ENCODE data around the gene MCF2L.

The MCF2L gene, protein sequence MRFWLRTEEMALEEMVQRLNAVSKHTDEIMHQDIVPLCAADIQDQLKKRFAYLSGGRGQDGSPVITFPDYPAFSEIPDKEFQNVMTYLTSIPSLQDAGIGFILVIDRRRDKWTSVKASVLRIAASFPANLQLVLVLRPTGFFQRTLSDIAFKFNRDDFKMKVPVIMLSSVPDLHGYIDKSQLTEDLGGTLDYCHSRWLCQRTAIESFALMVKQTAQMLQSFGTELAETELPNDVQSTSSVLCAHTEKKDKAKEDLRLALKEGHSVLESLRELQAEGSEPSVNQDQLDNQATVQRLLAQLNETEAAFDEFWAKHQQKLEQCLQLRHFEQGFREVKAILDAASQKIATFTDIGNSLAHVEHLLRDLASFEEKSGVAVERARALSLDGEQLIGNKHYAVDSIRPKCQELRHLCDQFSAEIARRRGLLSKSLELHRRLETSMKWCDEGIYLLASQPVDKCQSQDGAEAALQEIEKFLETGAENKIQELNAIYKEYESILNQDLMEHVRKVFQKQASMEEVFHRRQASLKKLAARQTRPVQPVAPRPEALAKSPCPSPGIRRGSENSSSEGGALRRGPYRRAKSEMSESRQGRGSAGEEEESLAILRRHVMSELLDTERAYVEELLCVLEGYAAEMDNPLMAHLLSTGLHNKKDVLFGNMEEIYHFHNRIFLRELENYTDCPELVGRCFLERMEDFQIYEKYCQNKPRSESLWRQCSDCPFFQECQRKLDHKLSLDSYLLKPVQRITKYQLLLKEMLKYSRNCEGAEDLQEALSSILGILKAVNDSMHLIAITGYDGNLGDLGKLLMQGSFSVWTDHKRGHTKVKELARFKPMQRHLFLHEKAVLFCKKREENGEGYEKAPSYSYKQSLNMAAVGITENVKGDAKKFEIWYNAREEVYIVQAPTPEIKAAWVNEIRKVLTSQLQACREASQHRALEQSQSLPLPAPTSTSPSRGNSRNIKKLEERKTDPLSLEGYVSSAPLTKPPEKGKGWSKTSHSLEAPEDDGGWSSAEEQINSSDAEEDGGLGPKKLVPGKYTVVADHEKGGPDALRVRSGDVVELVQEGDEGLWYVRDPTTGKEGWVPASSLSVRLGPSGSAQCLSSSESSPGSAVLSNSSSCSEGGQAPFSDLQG

DNA sequence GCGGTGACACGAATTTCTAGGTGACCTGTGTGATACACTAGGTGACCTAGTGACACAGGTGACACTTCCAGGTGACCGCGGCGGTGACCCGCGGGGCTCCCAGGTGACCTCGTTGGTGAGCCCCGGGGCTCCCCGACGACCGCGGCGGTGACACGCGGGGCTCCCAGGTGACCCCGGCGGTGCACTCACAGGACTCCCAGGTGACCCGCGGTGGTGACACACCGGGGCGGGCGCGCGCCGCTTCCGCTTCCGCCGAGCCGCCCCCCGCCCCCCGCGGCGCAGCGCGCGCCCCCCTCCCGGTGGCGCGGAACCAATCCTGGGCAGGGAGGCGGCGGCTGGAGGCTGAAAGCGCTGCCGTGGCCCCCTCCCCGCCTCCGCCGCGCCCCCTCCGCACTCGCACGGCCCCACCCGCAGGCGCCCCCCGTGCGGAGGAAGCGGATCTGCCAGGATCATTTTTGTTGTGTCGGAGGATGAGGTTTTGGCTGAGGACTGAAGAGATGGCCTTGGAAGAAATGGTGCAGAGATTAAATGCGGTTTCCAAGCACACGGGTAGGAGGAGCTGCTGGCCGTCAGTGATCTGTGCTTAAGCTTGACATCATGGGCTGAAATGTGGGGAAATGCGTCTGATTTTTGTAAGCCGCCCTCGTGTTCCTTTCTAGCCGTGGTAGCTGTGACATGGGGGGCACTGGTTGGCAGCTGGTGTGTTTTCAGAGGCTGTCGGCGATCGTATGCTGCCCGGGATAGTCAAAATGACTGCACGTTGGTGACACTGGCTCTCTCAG lies at the start of gene MCF2L:
TSS of gene MCF2L (plus strand) at position 305 of the 782 bp plus-strand sequence. CDS start at position 471, 166 bp downstream.
- peak in 25 of 58 donors; percentile 24 to 75 (median 52) for DNase-seq

DNA sequence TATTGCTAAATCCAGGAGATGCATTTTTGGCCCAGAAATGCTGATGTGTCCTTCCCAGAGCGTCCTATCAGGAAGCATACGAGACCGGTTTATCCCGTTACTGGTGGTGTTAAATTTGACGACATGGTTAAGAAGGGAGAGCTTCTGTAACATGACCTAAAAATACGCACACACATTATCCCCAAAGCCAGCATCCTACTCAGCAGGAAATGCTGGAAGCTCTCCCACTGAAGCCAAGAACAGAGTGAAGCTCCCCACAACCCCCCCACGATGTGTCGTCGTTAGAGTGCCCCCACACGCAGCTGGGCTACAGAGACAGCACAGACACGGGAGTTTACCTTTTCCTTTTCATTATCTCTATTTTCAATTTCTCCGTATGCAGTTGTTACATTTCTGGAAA lies 45.1 kb upstream of the MCF2L start:
- no peak for DNase-seq

DNA sequence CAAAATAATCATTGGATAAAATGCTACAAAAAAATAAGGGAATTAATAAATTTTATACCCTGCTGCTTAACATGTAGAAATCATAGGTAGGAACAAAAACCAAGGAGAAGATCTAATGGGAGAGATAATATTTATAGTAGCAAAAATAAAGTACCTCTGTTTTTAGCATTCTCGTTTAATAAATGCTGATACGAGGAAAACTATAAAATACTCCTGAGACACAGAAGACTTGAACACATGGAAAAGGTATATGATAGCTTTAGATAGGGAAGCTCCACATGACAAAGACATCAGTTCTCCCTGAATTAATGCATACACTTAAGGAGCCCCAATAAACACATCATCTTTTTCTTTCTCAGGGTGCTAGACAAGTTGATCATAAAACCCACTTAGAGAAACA lies 44.6 kb upstream of the MCF2L start:
- DNase-seq, result no peak

DNA sequence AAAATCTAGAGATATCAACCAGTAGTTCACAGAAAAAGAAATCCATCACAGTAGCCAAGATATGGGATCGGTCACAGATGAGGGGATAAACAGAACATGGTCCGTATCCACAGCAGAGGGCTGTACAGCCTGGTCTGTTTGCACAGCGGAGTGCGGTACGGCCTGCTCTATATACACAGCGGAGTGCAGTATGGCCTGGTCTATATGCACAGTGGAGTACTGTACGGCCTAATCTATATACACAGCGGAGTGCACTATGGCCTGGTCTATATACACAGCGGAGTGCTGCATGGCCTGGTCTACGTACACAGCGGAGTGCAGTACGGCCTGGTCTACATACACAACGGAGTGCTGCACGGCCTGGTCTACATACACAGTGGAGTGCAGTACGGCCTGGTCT lies 43.0 kb upstream of the MCF2L start:
- no peak for DNase-seq

DNA sequence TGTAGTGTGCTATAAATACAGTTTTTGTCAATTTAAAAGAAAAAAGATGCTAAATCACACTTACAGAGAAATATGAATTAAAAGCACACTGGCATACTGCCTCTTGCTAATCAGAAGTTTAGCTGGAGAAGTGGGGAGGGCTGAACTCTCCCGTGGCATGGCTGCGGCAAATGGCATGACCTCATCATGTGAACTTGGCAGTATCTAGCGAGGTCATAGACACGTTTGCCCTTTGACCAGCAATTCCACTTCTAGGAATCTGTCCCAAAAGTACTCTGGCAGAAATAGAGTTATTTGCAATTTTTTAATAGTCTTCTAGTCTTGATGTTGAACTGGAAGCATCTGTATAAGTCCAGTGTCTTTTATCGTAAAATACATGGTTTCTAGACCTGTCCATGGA lies 42.0 kb upstream of the MCF2L start:
- DNase-seq, result no peak

DNA sequence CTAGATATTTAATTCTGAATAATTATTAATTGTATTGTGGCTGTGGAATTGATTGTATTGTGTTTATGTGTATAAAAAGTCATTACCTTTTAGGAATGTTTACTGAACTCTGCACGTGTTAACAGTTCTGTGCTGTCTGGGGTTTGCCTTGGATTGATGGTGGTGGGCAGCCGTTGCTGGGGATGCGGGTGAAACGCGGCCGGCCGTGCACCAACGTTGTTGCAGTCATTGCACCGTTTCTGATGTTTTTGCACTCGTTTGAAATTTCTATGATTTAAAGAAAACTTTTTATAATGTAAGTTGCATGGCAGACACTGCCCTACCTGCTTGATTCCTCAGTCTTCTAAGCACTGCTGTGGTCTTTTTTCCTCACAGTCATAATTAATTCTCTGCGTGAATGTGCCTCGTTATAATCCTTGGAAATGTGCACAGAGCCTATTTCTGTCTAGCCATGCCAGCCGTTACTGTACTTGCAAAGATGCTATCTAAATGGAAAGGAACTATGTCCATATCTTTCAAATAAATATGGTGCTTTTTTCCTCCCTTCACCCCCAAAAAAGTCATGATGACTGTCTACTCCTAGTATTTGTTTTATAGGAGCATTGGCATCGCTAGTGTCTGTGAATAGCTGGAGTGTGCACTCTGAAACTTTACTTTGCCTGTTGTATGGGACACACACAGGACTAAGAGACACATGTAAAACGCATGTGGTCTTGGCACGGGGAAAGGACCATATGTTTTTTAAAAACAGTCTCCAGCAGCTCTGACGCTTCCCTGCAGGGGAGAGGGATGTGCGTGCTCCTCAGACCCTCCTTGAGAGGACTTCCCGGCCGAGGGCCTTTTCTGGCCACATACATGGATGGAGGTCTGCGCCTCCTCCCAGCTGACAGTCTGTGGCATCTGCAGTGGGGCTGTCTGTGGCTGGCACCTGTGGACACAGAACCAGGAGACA lies 40.7 kb upstream of the MCF2L start:
- DNase-seq, result no peak

DNA sequence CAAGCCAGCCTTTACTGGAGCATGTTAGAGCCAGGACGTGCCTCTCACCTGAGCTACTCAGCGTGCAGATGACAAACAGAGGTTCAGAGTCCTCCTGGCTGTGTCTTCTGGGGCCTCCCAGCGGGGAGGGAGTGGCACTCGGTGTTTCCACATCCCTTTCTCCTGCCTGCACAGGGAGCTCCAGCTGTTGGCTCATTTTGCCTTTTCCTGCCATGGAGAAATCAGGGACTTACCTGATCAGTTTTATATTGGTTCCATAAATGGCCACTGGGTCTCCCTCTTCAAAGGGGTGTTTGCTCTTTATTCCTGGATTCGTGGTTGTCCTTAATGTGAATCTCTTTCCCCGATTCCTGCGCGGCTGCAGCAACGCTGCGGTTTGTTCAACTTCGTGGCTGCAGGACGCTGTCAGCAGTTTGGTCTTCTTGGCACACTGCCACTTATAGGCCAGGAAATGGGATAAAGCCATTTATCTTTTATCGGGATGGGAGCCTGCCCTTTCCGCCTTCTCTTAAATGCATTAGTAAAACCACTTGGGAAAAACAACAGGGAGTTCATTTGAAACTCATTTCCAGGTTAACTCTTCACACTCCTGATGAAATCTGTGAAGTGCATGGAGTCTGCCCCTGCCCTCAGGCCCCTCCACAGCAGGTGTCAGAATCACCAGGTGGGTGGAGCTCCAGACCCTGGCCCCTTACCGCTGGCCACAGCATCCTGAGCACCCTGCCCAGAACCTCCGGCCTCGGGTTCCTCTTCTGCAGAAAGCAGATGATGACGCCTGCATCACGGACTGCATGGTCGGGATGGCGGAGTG lies 39.8 kb upstream of the MCF2L start:
- no peak for DNase-seq

DNA sequence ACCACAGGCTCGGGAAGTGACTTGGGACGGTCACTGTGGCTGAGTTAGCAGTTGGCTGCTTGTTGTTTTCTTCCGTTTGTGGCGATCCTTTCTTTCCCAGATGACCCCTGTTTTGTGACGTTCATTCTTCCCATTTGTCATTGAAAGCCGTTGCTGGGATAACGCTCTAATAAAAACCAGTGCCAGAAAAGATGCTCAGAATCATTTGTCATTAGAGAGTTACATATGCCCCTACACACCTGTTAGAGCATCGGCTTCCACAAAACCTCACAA lies 39.3 kb upstream of the MCF2L start:
- no peak for DNase-seq

DNA sequence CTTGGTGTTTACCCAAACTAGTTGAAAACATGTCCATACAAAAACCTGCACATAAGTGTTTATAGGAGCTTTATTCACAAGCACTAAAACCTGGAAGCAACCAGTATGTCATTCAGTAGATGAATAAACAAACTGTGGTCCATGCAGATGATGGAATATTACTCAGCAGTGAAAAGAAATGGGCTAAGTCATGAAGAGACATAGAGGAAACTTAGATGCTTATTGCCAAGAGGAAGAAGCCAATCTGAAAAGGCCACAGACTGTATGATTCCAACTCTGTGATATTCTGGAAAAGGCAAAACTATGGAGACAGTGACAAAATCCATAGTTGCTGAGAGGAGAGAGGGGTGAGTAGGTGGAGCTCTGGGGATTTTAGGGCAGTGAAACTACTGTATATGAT lies 38.8 kb upstream of the MCF2L start:
- no peak for DNase-seq

DNA sequence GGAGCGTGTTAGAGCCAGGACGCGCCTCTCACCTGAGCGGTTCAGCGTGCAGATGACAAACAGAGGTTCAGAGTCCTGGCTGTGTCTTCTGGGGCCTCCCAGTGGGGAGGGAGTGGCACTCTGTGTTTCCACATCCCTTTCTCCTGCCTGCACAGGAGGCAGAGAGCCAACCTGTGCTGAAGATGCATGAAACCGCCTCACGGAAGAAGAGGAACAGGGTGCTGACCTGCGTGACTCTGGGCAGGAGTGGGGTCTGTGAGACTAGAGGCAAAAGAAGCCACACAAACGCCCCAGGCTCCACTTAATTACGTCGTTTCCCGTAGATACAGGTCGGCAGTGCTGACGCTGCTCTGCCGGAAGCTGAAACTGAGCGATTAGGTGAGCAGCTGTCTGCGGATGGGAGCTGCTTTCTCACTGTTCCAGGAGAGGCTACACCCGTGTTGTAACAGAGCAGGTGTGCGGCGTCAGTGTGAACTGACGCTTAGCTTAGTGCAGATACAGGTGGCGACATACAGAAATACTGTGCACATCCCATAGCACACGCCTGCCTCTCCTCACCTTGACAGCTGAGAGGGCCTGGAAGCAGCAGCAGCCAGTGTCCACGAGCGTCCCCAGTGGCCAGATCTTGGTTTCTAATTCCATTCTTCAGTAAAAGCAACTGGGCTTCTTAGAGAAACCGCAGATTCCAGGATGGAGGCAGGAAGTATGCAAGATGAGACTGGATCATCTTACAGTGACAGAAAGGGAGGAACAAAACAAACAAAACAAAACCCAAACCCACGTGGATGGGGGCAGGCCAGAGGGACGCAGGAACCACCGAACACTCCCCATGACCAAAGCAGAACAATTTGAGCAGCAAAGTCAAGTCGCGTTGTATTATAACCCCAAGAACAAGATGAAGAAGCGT lies 37.7 kb upstream of the MCF2L start:
- peak in 6 of 58 donors; percentile 24 to 53 (median 42) for DNase-seq

DNA sequence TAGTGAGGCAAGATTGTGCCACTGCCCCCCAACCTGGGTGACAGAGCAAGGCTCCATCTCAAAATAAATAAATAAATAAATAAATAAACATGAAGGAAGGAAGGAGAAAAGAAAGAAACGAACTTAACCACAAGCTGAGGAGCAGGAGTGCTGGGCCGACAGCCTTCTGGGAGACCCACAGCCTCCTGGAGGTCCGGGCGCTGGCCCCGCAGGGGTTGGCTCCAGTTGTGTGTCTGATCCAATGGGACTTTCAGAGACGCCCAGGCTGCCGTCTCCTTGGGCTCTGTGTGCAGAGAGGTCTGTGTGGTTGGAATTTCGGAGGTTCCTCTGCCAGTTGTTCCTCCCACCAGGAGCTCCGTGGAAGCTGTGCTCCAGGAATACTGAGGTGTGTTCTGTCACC lies 36.0 kb upstream of the MCF2L start:
- DNase-seq, result no peak

DNA sequence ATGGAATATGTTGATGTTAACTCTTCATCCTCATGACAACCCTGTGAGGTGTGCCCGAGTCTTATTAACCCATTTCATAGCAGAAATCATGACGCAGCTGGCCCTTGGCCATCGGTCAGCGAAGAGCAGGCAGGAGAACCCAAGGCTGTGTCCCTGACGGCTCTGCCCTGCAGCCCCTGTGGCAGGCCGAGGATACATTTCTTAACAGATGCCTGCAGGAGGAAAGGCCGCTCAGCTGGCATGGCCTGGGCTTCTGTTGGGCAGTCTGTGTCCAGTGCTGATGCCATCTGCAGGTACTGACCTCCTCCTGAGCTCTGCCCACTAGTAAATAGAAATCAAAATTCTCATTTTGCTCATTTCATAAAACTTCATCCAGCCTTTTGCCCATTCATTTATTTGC lies 35.4 kb upstream of the MCF2L start:
- no peak for DNase-seq

DNA sequence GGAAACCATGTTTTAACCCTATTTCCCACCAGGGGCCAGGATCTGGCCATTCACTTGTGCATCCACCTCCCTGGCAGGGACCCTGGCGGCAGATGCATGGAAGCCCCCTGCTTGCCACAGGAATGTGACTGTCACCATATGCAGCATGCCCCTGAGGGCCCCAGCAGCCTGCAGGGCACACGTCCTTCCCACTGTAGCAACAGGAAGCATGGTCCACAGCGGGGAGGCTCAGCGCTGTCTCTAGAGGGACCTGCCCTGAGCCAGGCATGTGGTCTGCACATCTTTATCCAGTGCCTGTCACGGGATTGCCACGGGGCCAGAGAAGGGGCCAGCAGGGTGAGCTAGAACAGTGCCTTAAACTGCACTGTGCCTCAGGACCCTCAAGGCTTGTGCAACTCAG lies 34.9 kb upstream of the MCF2L start:
- no peak for DNase-seq

DNA sequence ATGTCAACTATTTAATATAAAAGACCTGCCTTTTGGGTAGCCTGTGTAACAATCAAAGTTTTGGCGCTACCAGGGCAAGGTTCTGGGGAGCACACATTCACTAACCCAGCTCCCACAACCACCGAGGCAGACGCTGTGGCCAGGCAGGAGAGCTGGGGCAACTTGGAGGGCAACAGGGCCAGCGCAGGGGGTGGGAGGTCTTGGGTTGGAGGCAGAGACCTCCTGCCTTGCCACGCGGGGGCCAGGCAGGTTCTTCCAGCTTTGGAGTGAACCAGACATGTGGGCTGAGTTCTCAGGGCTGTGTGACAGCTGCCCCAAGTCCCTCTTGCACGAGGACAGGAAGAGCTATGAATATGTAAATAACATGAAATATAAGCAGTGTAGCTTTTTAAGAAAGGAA lies 30.3 kb upstream of the MCF2L start:
- DNase-seq, result no peak

DNA sequence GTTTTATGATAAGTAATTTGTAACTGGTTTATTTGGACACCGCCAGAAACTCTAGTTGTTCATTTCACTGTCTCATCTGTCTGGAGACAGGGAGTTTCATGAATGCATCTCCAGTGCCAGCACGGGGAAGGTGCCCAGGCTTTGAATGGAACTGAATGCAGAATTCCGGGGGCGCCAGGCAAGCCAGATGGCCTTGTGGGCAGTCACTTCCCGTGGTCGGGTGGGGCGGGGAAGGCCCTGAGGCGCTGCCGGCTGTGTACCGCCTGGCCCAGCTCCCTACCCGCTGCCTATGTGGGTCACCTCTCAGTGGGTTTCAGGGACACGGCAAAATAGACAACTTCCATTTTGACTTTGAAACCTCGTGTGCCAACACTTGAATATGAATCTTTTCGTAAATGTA lies 28.8 kb upstream of the MCF2L start:
- peak in 50 of 58 donors; percentile 18 to 82 (median 54) for DNase-seq

DNA sequence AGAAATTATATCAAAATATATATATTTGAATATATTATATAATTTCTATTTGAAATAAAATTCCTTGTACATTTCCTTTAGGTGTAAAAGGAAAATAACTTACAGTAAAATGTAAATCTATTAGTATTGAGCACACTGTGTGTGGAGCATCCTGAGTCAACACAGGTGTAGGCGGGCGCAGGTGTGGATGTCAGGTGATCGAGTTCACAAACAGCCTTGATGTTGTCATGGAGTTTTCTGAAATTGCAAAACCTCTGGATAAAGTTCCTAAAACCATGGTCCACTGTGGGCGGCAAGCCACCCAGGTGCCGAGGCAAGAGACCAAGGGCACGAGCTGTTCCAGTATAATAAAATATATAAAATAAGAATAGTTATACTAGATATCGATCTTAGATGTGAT lies 27.7 kb upstream of the MCF2L start:
- no peak for DNase-seq

DNA sequence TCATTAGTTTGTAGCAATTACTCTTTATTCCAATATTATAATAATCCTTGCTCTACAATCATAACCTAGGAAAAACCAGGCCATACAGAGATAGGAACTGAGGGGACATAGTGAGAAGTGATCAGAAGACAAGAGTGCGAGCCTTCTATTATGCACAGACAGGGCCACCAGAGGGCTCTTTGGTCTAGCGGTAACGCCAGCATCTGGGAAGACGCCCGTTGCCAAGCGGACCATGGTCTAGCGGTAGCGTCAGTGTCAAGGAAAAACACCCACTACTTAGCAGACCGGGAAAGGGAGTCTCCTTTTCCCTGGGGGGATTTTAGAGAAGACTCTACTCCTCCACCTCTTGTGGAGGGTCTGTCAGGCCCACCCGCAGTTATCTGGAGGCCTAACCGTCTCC lies 27.2 kb upstream of the MCF2L start:
- DNase-seq, result peak in 8 of 58 donors; percentile 9 to 49 (median 27)

DNA sequence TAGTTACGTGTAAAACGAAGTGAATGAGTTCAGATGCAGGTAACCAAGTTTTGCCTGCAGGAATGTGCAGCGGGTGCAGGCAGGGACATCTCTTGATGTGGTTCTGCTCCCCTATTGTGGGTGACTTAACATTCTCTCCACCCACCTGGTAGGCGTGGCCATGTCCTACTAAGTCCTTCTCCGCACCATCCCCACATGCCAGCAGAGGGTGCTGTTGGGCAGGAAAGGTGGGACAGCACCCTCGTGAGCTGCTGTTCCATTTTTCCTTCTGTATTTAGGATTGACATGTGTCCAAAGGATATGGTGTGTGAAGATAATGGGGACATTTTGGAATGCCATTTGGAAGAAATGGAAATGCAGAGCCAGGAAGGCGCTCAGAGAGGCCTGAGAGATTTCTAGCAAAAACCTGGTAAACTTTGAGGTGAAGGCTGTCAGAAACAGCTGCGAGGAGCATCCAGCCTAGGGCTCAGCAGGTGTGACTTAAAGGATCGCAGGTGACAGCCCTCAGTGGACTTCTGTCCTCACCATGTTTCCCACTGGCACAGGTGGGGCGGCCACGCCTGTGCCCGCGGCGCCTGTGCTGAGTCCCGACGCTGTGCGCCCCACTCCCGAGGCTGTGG lies 26.2 kb upstream of the MCF2L start:
- DNase-seq, result peak; percentile 31 to 96 (median 86)

Measured in anterior cingulate cortex (tissue), 58 donors.